GM12878 (cell line): ENCODE results near the gene FRRS1L. TPM values are rescaled to one million over a fixed set of nuclear protein-coding genes. Genes with fewer than 3 reads are reported as not detected.
A peak's percentile ranks its signal among the peaks of the same experiment; 100 is the strongest.

Source experiments
- ATAC-seq: fragments of 200-7000 bp; cut with Tn5 transposase; 3 replicates; pipeline ENCODE4 v1.9.1; 2020; ENCODE audit warnings: mild to moderate bottlenecking, moderate library complexity
- BruUV-seq: library from RNA; stranded (reverse); fragments of 400-500 nt; replicated peaks from 2 replicates; lab custom pipeline; 2021; lab: Mats Ljungman, UMichigan
- CTCF ChIA-PET: fragments of 300-600 bp; sonication (Branson Sonifier 250); formaldehyde crosslinking; extraction: SDS; loops from one replicate; lab custom pipeline; 2021; ENCODE audit warnings: inconsistent platforms; lab: Yijun Ruan, JAX
- POLR2A ChIA-PET: fragments of 350-600 bp; formaldehyde crosslinking; extraction: SDS; loops from one replicate; lab custom pipeline; 2021; ENCODE audit warnings: inconsistent platforms; lab: Charles Lee
- RAD21 ChIA-PET: fragments of 300-600 bp; sonication (Branson Sonifier 250); formaldehyde crosslinking; loops from one replicate; lab custom pipeline; 2023; ENCODE audit warnings: antibody characterized with exemption; ENCODE audit not compliant: unreplicated experiment; lab: Charles Lee
- SMC1A ChIA-PET: fragments of 300-600 bp; sonication (Branson Sonifier 250); formaldehyde crosslinking; loops from one replicate; lab custom pipeline; 2023; ENCODE audit not compliant: unreplicated experiment, uncharacterized antibody; lab: Charles Lee
- DNase-seq: peaks from one replicate; pipeline ENCODE4 v3.0.0-alpha.2; 2011; ENCODE audit warnings: low read depth, low spot score
- FAIRE-seq: peaks from 3 replicates; lab custom pipeline; 2011; peaks lifted over from hg19 to GRCh38; lab: Jason Lieb, UNC
- H2AFZ ChIP-seq: 2 replicates; pipeline ENCODE4 v1.6.0; 2011; ENCODE audit warnings: low read depth, low read length, control low read depth; ENCODE audit not compliant: control insufficient read depth
- H3K27ac ChIP-seq: 2 replicates; pipeline ENCODE4 v1.5.1; 2011; ENCODE audit warnings: control low read depth; ENCODE audit not compliant: control insufficient read depth, insufficient read depth
- H3K27me3 ChIP-seq, 2 experiments: replicated peaks in 1 of 2; 2 replicates each; pipeline versions ENCODE4 v1.6.0 to v1.6.1; 2011; ENCODE audit warnings: low read length in 1 of 2; ENCODE audit not compliant: control insufficient read depth in 2 of 2, insufficient read depth in 2 of 2
- H3K36me3 ChIP-seq, 2 experiments: 2 replicates each; pipeline ENCODE4 v1.5.1; 2011; ENCODE audit warnings: low read length in 1 of 2; ENCODE audit not compliant: control insufficient read depth in 2 of 2, insufficient read depth in 2 of 2
- H3K4me1 ChIP-seq: 2 replicates; pipeline ENCODE4 v1.6.1; 2011; ENCODE audit warnings: mild to moderate bottlenecking, low read length, moderate library complexity, mixed read lengths; ENCODE audit not compliant: control insufficient read depth, insufficient read depth
- H3K4me2 ChIP-seq: 2 replicates; pipeline ENCODE4 v1.6.0; 2011; ENCODE audit warnings: control low read depth; ENCODE audit not compliant: control insufficient read depth, insufficient read depth
- H3K4me3 ChIP-seq: fragments of 200-600 bp; sonication (generic); 2 replicates; pipeline ENCODE4 v1.5.1; 2016
- H3K79me2 ChIP-seq: 2 replicates; pipeline ENCODE4 v1.6.0; 2011; ENCODE audit warnings: low read length; ENCODE audit not compliant: control insufficient read depth, insufficient read depth
- H3K9ac ChIP-seq: 2 replicates; pipeline ENCODE4 v1.8.0; 2011; ENCODE audit warnings: low read length, control low read depth, mixed read lengths; ENCODE audit not compliant: control insufficient read depth, insufficient read depth
- H3K9me3 ChIP-seq: replicated peaks from 3 replicates; pipeline ENCODE4 v1.5.1; 2011; ENCODE audit warnings: mild to moderate bottlenecking, low read length; ENCODE audit not compliant: control insufficient read depth, insufficient read depth
- H4K20me1 ChIP-seq: 2 replicates; pipeline ENCODE4 v1.6.0; 2011; ENCODE audit not compliant: control insufficient read depth, insufficient read depth
- CHD4 ChIP-seq: fragments of 200-600 bp; sonication (generic); IDR thresholded peaks from 2 replicates; pipeline ENCODE4 v1.6.1; 2016; ENCODE audit warnings: mild to moderate bottlenecking
- E2F8 ChIP-seq: fragments of 450-650 bp; IDR thresholded peaks from 2 replicates; pipeline ENCODE4 v1.6.1; 2018; ENCODE audit warnings: mild to moderate bottlenecking, low read depth, moderate library complexity; ENCODE audit not compliant: partially characterized antibody
- FOS ChIP-seq: IDR thresholded peaks from 3 replicates; pipeline ENCODE4 v1.6.1; 2011; ENCODE audit warnings: borderline replicate concordance; ENCODE audit not compliant: insufficient read length; ENCODE audit errors: extremely low read depth
- HSF1 ChIP-seq: fragments of 150-350 bp; IDR thresholded peaks from 2 replicates; pipeline ENCODE4 v1.6.1; 2014; ENCODE audit warnings: mild to moderate bottlenecking, low read depth, low read length
- NBN ChIP-seq: fragments of 450-650 bp; IDR thresholded peaks from 2 replicates; pipeline ENCODE4 v1.6.1; 2016
- POLR2AphosphoS2 ChIP-seq: IDR thresholded peaks from 2 replicates; pipeline ENCODE4 v1.6.1; 2011; ENCODE audit warnings: low read depth, mild to moderate bottlenecking, low read length, improper control_type of control experiment, moderate library complexity
- RELB ChIP-seq: fragments of 450-650 bp; IDR thresholded peaks from 2 replicates; pipeline ENCODE4 v1.6.1; 2017; ENCODE audit warnings: low read depth, mild to moderate bottlenecking, moderate library complexity
- SIN3A ChIP-seq: IDR thresholded peaks from 2 replicates; pipeline ENCODE4 v1.6.1; 2012; ENCODE audit warnings: low read depth, low read length, improper control_type of control experiment
- SUZ12 ChIP-seq: fragments of 200-600 bp; sonication (generic); IDR thresholded peaks from one replicate; pipeline ENCODE4 v1.6.1; 2018; ENCODE audit warnings: antibody characterized with exemption, mild to moderate bottlenecking; ENCODE audit not compliant: unreplicated experiment
- TCF3 ChIP-seq: IDR thresholded peaks from 2 replicates; pipeline ENCODE4 v1.6.1; 2012; ENCODE audit warnings: low read depth, mild to moderate bottlenecking, low read length, borderline replicate concordance; ENCODE audit not compliant: insufficient read depth
- ZBTB40 ChIP-seq: fragments of 450-650 bp; IDR thresholded peaks from 2 replicates; pipeline ENCODE4 v1.6.1; 2016; ENCODE audit warnings: mild to moderate bottlenecking, moderate library complexity, borderline replicate concordance
- WGBS: methylation state at CpG from one replicate; pipeline ENCODE4 v1.1.6; 2016; ENCODE audit warnings: low lambda C conversion rate; ENCODE audit not compliant: insufficient replicate concordance, insufficient coverage; ENCODE audit errors: missing lambda C conversion rate; 5-methylcytosine and 5-hydroxymethylcytosine counted together
- in situ Hi-C: fragments of 300-500 bp; cut with MboI; formaldehyde crosslinking; loops from 9 replicates; pipeline ENCODE4 v1.14.3; 2018; ENCODE audit warnings: mixed read lengths
- intact Hi-C: fragments of 100-400 bp; cut with micrococcal nuclease; formaldehyde crosslinking; loops from one replicate; pipeline ENCODE4 v1.14.2; 2022; ENCODE audit not compliant: unreplicated experiment
- polyA plus RNA-seq, 11 experiments: library from polyadenylated mRNA; depleted of rRNA in 4 of 11; unstranded in 6 of 11; stranded (reverse) in 5 of 11; fragments of >200 nt; fragmentation: Nextera tagmentation in 4 of 11; fragmentation: Illumina TruSeq in 1 of 11; extraction: Ambion mirVana in 4 of 11; extraction: Trizol in 1 of 11; gene quantifications; 1 replicate in 1 of 11; 2 replicates in 10 of 11; pipeline versions ENCODE4 v1.2.1 to v1.2.3, GENCODE V29; 2011 to 2016; ENCODE audit warnings: inconsistent platforms in 2 of 11, missing spikeins in 2 of 11, low read depth in 1 of 11
- total RNA-seq, 4 experiments: library from RNA; depleted of rRNA in 3 of 4; stranded (reverse); fragments of >200 nt in 3 of 4; fragmentation: Illumina TruSeq in 1 of 4; extraction: Trizol in 1 of 4; gene quantifications; 2 replicates each; pipeline versions ENCODE4 v1.2.1 to v1.2.3, GENCODE V29; 2013 to 2021

The FRRS1L gene
- total and polyA plus RNA-seq, 10 of the 15 experiments (the other 5 are each of a cell fraction or from before 2014, with no cell fraction given), result not detected

DNA sequence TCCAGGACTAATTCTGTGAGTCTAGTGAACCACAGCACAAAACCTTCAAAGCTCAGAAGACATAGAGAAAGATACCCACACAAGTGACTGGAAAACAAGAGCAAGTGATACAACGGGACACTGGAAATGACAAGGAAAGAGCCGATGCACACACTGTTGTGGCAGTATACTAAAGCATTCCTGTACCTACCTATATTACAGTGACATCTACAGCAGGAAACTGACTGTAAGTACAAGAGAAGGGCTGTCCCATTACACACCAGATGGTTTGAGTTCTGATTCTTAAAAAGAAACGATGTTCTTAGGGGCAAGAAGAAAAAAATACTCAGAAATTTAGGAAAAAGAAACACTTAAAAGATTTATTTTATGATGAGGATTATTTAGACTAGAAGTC, 65.8 kb downstream of the FRRS1L start:
- intact Hi-C loops, result loop anchor here (5.0 kb wide), 1 partner anchor 311 kb away; no protein-coding TSS in a partner anchor
- no peak overlapping the region for H3K9ac ChIP-seq
- no peaks in the 10 kb centered on the region for H3K9me3 ChIP-seq
- in situ Hi-C loops, result no loop called here
- no peak overlapping the region for H2AFZ ChIP-seq
- DNase-seq (no peak), ATAC-seq (peak; percentile 26; the same call in 2 of the 3 replicates), FAIRE-seq (no peak)
- no peaks in the 10 kb centered on the region for H3K27me3 ChIP-seq
- BruUV-seq, result no TSS peak
- ChIA-PET SMC1A (interaction anchor here (0.7 to 1.8 kb wide), 5 partner anchors 8 to 23 kb away, joined by 3 to 8 read pairs (median 4); no protein-coding TSS in a partner anchor), CTCF (interaction anchor here (1.0 to 1.7 kb wide), 3 partner anchors 8 to 313 kb away, joined by 3 to 8 read pairs (median 8); no protein-coding TSS in a partner anchor), POLR2A (no interaction called here), RAD21 (interaction anchor here (1.8 kb wide), 1 partner anchor 18 kb away, joined by 6 read pairs; the partner anchor contains the start of gene TMEM245)
- peaks cover 30% of the 10 kb centered on the region for H3K4me1 ChIP-seq
- 0 out of 2 replicates have a peak overlapping the region, but pooled peaks have one; percentile 28 for H3K27ac ChIP-seq
- peaks cover 6 to 20% of the 10 kb centered on the region in 2 experiments; a peak in 3 of 4 replicates for H3K36me3 ChIP-seq
- peak overlapping the region; percentile 51 for H3K4me2 ChIP-seq
- WGBS, result 70% methylated on average over 3 of the region's 3 CpGs
- no peaks in the 10 kb centered on the region; the same call in 1 of the 2 replicates for H4K20me1 ChIP-seq
- peaks cover 37% of the 10 kb centered on the region for H3K79me2 ChIP-seq
- H3K4me3 ChIP-seq, result no peak overlapping the region
- TF ChIP-seq SUZ12 (no peak), FOS (no peak), CHD4 (no peak), NBN (no peak), ZBTB40 (no peak), POLR2AphosphoS2 (no peak), E2F8 (no peak), RELB (no peak), SIN3A (no peak), TCF3 (no peak), HSF1 (no peak)
